ENCODE results near the gene SUPT5H.

SUPT5H gene

DNA sequence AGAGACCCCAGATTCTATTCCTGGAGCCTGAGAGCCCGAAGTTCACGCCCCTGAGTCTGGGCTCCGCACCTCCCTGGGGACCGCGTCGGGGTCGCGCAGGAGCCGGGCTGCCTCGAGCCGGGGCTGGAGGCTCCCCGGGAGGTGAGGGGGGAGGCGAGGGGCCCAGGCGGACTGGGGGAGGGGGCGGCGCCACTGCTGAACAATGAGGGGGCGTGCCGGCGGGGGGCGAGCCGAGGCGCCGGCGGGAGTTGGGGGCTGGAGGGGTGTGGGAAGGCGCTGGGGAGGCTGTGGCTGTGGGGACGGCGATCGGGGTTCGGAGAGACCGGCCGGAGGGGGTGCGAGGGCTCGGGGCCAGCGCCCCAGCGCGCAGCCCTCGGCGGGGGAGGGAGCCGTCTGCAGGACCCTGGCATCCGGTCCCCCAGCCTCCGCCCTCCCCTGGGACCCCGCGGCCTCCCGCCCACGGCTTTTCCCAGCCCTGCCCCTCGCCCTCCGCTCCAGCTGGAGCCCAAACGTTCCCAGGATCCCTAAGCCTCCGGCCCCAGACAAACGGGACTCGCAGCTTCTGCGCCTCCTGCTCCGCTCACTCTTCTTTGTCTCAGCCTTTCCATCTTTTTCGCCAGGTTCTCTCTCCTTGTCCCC, 32.0 kb upstream of the SUPT5H start:
- H3K4me3 ChIP-seq (ENCODE audit: low read depth, low read length) = peak overlapping the region; percentile 97
- DNase-seq (ENCODE audit: low read depth, low spot score) = peak; percentile 63
- in situ Hi-C loops (cut with HindIII; ENCODE audit: low sequenced_read_pairs) = no loop called here
- TF ChIP-seq, protein P1, sequence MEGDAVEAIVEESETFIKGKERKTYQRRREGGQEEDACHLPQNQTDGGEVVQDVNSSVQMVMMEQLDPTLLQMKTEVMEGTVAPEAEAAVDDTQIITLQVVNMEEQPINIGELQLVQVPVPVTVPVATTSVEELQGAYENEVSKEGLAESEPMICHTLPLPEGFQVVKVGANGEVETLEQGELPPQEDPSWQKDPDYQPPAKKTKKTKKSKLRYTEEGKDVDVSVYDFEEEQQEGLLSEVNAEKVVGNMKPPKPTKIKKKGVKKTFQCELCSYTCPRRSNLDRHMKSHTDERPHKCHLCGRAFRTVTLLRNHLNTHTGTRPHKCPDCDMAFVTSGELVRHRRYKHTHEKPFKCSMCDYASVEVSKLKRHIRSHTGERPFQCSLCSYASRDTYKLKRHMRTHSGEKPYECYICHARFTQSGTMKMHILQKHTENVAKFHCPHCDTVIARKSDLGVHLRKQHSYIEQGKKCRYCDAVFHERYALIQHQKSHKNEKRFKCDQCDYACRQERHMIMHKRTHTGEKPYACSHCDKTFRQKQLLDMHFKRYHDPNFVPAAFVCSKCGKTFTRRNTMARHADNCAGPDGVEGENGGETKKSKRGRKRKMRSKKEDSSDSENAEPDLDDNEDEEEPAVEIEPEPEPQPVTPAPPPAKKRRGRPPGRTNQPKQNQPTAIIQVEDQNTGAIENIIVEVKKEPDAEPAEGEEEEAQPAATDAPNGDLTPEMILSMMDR (IDR thresholded peaks at IDR 0.05; ENCODE audit: low read depth, low read length) = no peak

DNA sequence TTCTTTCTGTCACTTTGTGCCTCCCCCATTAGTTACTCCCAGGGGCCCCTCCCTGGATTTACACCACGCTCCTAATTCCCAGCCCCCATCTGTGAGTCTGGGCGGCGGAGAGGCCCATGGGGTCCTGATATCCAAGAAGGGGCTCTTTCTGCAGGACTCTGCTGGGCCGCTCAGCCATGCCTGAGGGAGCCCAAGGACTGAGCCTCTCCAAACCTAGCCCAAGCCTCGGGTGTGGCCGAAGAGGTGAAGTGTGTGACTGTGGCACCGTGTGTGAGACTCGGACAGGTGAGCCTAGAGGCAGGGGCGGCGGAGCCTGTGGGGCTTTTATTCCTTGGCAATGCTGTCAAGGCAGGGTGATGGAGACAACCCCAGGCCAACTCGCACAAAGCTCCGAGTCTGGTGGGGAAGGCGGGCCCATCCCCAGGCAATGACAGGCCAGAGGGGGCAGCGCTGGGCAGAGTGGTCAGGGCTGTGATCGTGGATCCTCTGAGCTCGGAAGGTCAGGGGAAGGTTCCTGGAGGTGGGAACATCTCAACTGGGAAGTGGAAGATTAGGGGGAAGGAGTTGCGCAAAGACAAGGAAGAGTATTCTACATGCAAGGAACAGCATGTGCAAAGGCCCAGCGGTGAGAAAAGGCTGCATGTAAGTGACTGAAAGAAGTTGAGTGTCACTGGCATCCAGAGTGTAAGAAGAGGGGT, 31.3 kb upstream of the SUPT5H start:
- TF ChIP-seq, protein P1 (IDR thresholded peaks at IDR 0.05; ENCODE audit: low read depth, low read length) = peak; percentile 42
- H3K4me3 ChIP-seq (ENCODE audit: low read depth, low read length) = peak overlapping the region; percentile 97
- DNase-seq (ENCODE audit: low read depth, low spot score) = no peak
- in situ Hi-C loops (cut with HindIII; ENCODE audit: low sequenced_read_pairs) = no loop called here

DNA sequence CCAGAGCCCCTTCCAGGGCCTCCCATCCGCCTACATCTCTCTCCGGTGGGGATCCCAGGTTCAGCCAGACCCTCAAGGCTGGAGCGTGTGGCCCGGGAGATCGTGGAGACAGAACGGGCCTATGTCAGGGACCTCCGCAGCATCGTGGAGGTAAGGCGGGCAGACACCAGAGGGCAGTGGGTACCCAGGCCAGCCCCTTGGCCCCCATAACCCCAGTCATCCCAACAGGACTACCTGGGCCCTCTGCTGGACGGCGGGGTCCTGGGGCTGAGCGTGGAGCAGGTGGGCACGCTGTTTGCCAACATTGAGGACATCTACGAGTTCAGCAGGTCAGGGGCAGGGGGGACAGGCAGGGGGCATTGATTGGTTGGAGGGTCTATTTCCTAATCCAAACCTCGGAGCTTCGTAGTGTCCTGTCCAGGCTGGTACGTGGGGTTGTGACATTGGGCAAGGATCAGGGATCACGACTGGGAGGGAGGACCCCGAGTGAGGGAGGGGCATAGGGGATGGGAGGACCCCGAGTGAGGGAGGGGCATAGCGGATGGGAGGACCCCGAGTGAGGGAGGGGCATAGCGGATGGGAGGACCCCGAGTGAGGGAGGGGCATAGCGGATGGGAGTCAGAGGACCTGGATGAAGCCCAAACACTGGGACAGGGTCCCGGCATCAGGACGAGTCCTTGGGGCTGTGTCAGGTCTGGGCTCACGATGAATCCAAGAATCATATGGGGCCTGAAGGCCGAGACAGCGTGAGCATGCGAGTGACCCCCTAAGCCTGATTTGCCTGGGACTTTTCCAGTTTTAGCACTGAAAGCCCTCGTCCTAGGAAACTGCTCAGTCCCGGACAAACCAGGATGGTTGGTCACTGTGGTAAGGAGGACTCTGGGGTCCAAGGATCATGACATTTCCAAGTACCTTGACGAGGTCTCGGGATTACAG, 30.0 kb upstream of the SUPT5H start:
- peak overlapping the region; percentile 97 for H3K4me3 ChIP-seq (ENCODE audit: low read depth, low read length)
- TF ChIP-seq, protein P1 (IDR thresholded peaks at IDR 0.05; ENCODE audit: low read depth, low read length) = no peak
- in situ Hi-C loops (cut with HindIII; ENCODE audit: low sequenced_read_pairs) = no loop called here
- no peak for DNase-seq (ENCODE audit: low read depth, low spot score)

DNA sequence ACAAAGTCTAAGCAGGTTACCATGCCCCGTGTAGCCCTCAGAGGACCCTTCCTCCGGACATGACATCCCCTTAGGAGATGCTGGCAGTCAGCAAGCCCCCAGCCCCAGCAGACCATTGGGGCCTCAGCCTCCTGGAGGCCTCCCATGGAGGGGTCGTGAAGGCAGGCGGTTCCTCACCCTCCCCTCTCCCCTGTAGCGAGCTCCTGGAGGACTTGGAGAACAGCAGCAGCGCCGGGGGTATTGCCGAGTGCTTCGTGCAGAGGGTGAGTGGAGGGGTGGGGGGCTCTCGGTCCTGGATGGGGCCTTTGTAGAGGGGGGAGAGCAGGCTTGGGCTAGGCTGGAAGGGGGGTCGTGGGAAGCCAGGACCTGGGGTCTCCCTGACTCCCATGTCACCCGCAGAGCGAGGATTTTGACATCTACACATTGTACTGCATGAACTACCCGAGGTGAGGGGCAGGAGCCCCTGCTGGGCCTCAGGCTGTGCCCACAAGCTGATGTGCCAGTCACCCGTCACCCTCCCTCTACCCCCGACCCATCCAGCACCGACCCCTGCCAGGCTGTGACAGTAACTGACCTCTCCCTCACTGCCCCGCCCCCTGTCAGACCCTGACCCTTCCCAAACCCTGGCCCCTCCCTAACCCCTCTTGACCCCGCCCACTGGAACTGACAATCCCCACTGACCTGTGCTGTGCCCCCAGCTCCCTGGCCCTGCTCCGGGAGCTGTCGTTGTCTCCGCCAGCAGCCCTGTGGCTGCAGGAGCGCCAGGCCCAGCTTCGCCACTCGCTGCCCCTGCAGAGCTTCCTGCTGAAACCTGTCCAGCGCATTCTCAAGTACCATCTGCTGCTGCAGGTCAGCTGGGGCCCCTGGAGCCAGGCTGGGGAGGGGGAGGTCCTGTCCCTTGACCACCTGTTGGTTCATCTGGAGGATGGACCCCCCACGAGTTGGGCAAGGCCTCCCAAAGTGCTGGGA, 28.9 kb upstream of the SUPT5H start:
- H3K4me3 ChIP-seq (ENCODE audit: low read depth, low read length) = no peak overlapping the region
- DNase-seq (ENCODE audit: low read depth, low spot score) = no peak
- in situ Hi-C loops (cut with HindIII; ENCODE audit: low sequenced_read_pairs) = no loop called here
- TF ChIP-seq, protein P1 (IDR thresholded peaks at IDR 0.05; ENCODE audit: low read depth, low read length) = no peak

DNA sequence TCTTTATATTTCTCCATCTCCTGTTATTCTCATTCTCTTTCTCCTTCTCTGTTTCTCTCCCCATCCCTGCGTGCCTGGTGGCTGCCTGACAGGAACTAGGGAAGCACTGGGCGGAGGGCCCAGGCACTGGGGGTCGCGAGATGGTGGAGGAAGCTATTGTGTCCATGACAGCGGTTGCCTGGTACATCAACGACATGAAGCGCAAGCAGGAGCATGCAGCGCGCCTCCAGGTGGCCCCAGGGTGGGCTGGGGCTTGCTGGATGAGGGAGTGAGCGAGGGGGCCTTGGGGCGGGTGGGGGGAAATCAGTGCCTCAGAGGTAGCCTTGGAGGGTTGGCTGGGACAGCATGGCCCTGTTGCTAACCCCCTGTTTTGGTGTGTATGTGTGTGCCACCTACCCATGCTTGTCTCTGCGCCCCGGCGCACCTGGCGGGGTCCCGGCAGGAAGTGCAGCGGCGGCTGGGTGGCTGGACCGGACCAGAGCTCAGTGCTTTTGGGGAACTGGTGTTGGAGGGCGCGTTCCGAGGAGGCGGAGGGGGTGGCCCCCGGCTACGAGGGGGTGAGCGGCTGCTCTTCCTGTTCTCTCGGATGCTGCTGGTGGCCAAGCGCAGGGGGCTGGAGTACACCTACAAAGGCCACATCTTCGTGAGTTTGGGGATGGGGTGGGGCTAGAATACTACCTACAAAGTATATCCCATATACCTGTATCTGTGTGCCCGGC, 27.8 kb upstream of the SUPT5H start:
- in situ Hi-C loops (cut with HindIII; ENCODE audit: low sequenced_read_pairs) = no loop called here
- TF ChIP-seq, protein P1 (IDR thresholded peaks at IDR 0.05; ENCODE audit: low read depth, low read length) = no peak
- H3K4me3 ChIP-seq (ENCODE audit: low read depth, low read length) = no peak overlapping the region
- no peak for DNase-seq (ENCODE audit: low read depth, low spot score)

Measured in astrocyte of the spinal cord (primary cell).